Activated CD4-positive, alpha-beta T cell treated with anti-CD3 and anti-CD28 coated beads for 4 hours (primary cell): ENCODE results near the gene ZC3HAV1L.
A peak's percentile ranks its signal among the peaks of the same experiment; 100 is the strongest.
"Not testable (repeated sequence)": the region's sequence is repeated elsewhere in the genome, so short reads cannot be mapped to it uniquely, and the experiment has no call there.

ENCODE experiments used
- DNase-seq, 2 donors: peaks; one replicate each; pipeline ENCODE4 v3.0.0-alpha.2; 2020

ZC3HAV1L gene

GRCh38 chr7:139011373-139011772, 24.5 kb downstream of the ZC3HAV1L start:
- DNase-seq, result no peak

- DNase-seq, result no peak
These were observed 31.3 kb downstream of the ZC3HAV1L start for GRCh38 chr7:139004321-139005090.

- no peak for DNase-seq
These were observed 36.4 kb downstream of the ZC3HAV1L start for GRCh38 chr7:138999414-138999813.

GRCh38 chr7:138992052-138992531, 43.8 kb downstream of the ZC3HAV1L start:
- no peak for DNase-seq

GRCh38 chr7:138987686-138988085, 48.2 kb downstream of the ZC3HAV1L start:
- DNase-seq, result no peak

- no peak for DNase-seq
These were observed 53.6 kb downstream of the ZC3HAV1L start for GRCh38 chr7:138982204-138982623.

- DNase-seq, result peak; percentile 26 to 41
These were observed 54.3 kb downstream of the ZC3HAV1L start, which contains the start of gene KIAA1549 for GRCh38 chr7:138981332-138982203. Gene KIAA1549, minus strand, starts transcription at chr7:138981389. Its CDS starts 120 bp downstream, at chr7:138981269.

- no peak for DNase-seq
These were observed 55.1 kb downstream of the ZC3HAV1L start for GRCh38 chr7:138980563-138981291.

GRCh38 chr7:138979988-138980562, 55.8 kb downstream of the ZC3HAV1L start:
- DNase-seq, result no peak

- no peak for DNase-seq
These were observed 56.4 kb downstream of the ZC3HAV1L start for GRCh38 chr7:138979226-138979979.

GRCh38 chr7:138978541-138979184, 57.2 kb downstream of the ZC3HAV1L start:
- no peak for DNase-seq

GRCh38 chr7:138976161-138976560, 59.7 kb downstream of the ZC3HAV1L start:
- DNase-seq, result not testable (repeated sequence)
